Stimulated activated CD8-positive, alpha-beta memory T cell treated with anti-CD3 and anti-CD28 coated beads, Interleukin-15, amount 100 ng/mL, for 48 hours (primary cell): ENCODE measurements around the gene GJA5.

Experiments
- DNase-seq, 2 donors: peaks; one replicate each; pipeline ENCODE4 v3.0.0-alpha.2; 2020; ENCODE audit warnings: low read depth in 2 of 2

The GJA5 gene

DNA sequence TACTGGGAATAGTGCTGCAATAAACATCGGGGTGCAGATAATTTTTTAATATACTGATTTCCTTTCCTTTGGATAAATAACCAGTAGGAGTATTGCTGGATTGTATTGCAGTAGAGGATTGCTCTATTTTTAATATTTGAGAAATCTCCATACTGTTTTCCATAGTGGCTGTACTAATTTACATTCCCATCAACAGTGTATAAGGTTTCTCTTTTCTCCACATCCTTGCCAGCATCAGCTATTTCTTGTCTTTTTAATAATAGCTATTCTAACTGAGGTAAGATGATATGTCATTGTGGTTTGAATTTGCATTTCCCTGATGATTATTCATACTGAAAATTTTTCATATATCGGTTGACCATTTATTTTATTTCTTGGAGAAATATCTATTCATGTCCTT is 31.1 kb downstream of the GJA5 start:
- no peak for DNase-seq

DNA sequence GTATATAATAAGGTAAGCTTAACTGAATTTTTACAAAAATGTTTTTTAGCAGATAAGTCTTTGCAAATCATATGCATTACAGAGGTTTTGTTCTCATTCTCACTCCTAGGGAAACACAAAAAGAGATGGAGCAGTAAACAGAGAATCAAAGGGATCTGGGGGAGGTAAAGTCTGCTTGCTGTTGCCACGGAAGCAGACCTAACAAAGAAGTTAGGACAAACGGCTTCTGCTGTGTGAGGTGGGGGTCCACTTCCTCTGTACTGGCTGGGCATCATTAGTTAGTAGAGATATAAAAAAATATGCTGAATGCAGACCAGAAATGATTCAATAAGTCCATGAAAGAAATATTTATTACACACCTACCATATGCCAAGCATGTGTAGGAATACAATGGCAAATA is 34.2 kb downstream of the GJA5 start:
- DNase-seq: no peak

DNA sequence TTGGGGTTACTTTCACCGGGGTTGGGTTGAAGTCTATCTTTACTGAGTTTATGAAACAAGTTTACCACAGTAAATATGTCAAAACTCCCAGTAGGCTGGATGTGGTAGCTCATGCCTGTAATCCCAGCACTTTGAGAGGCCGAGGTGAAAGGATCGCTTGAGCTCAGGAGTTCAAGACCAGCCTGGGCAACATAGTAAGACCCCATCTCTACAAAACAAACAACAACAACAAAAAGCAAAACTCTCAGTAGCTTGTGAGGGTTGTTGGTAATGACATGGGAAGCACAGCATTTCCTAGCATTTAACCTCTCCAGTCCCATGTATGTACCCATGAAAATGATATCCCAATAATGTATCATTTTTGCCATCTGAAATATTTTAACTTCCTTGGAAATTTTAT is 34.7 kb downstream of the GJA5 start:
- no peak for DNase-seq

DNA sequence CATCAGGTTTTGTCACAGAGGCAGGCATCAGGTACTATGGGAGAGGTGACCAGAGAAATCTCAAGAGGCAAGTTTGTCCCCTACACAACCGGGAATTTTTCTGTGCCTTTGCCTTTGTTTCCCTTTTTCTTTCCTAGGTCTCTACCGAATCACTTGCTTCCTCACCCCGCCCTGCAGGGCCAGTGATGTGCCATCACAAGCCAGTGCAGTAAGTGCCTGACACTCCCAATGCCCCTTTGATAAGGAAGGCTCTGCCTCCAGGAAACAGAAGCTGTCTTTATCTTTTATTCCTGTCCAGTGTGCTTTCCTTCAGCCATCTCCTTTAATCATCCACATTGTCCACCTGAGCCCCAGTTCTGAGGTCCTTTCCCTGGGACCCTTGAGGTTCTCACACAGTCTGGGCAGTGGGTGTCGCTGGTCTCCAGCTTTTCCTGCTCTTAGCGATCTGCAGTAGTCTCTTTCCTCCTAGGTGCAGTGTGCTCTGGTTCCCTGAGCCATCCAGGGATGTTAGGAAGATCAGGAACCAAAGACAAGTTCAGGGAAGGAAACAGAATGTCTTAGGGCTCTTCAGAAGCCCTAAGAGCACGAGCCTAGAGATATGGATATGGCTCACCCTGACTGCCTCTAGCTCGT is 36.6 kb downstream of the GJA5 start:
- no peak for DNase-seq

DNA sequence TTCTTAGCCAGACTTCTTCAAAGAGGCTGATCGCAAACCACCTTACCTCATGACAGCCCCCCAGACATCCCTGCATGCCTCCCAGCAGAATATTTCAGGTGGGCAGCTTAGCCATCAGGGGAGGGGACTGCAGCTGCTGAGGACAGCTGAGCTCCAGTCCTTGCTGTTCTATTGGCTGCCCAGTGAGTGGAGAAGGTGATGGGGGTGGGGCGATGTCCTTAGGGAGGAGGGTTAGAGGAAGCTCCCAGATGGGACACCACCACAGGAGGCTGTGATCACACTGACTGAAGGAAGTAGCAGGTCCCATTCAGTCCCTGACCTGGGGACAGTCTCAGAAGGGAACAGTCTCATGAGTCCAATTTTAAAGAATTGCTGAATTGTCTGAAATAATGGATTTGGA is 38.3 kb downstream of the GJA5 start:
- no peak for DNase-seq

DNA sequence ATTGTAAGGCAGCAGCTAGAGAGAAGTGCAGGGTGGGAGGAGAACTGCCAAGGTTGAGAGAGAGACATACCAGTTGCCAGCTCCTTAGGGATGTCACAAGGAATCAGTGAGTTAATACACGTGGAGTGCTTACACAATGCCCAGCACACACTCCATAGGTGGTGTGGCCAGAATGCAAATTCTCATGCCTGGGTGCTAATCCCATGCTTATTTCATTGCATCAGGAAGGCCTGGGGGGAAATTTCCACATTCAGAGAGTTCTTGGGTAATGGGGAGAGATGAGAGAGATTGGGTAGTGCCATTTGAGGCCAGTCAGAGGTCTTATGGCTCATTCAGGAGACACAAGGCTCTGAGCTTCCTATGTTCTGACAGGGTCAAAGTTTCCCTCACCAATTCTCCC is 38.7 kb downstream of the GJA5 start:
- no peak for DNase-seq

DNA sequence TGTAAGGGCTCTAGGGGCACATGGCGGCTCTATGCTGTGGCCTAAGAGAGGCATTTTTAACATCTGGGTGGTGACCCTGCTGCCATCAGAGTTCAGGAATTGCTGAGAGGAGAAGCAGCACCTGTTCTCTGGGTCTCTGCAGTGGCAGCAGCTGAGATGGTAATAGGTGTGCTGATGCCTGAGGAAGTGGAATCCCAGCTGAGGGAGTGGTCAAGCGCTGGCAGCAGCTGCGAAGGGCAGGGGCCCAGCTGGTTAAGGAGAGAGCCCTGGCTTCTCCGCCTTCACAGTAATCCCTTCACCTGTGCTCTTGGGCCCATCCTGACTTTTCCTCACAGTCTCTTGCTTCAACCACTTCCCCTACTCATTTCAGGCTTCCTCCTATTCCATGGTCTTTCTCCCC is 39.8 kb downstream of the GJA5 start:
- no peak for DNase-seq

DNA sequence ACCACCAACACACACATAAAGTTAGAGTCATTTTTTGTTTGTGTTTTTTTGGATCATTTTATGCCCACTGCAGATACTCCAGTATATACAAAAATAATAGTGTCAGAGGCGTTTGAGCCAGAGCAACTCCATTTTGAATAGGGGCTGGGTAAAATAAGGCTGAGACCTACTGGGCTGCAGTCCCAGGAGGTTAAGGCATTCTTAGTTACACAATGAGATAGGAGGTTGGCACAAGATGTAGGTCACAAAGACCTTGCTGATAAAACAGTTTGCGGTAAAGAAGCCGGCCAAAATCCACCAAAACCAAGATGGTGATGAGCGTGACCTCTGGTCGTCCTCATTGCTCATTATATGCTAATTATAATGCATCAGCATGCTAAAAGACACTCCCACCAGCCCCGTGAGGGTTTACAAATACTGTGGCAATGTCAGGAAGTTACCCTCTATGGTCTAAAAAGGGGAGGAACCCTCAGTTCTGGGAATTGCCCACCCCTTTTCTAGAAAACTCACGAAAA is 40.6 kb downstream of the GJA5 start:
- no peak for DNase-seq

DNA sequence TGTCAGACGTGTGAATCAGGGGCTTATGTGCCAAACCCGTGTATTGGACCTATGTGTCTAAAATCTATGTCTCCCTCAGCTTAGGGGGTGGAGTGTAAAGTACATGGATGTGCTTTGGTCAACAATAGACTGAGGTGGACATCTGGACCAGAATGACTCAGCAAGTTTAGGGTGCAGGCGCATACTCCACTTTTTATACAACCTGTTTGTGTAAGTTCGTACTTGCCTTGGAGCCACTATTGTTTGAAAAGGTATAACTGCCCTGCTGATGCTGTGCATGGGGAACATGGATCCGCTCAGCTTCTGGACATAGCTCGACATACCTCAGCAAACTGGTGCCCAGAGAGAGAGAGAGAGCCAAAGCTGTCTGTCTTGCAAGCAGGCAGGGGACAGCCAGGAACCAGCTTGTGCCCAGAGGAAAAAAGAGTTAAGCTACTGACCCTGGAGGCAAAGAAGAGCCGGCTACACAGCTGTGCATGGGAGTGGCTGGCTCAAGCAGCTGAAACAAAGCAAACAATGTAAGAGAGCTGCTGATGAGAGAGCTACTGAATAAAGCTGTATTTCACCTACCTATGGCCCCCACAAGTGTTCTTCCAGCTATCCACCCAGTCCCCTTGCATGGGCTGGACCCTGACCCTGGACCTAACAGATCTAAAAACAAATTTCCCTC is 41.2 kb downstream of the GJA5 start:
- no peak for DNase-seq

DNA sequence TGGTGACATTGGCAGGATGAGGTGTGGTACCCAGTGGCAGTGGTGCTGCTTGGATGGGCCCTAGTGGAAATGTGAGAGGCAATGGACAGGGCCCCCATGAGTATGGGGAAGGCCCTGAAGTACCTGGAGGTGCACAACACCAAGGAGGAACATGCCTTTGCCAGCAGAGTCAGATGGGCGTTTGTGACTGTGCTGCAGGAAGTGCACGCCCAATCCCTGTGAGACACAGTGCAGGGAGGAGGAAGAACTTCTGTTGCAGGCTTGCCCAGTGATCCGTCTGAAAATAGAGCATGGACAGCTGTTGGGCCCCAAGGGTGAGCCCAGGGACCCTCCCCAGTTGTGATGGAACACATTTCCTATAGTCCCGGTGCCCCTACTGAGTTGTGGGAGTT is 42.7 kb downstream of the GJA5 start:
- no peak for DNase-seq

DNA sequence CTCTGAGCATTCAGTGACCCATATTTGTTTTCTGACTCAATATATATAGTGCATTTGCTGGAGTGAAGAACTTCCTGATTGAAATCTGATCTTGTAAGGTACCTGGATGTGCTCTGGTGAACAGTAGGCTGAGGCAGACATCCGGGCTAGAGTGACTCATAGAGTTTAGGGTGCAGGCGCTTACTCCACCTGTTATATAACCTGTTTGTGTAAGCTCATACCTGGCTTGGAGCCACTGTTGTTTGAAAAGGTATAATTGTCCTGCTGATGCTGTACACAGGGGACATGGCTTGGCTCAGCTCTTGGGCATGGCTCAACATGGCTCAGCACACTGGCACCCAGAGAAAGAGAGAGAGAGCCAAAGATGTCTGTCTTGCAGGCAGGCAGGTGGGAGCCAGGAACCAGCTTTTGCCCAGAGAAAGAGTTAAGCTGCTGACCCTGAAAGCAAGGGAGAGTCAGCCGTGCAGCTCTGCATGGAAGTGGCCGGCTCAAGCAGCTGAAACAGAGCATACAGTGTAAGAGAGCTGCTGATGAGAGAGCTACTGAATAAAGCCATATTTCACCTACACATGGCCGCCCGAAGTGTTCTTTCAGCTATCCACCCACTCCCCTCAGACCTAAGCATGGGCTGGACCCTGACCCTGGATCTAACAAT is 43.2 kb downstream of the GJA5 start:
- DNase-seq: no peak

DNA sequence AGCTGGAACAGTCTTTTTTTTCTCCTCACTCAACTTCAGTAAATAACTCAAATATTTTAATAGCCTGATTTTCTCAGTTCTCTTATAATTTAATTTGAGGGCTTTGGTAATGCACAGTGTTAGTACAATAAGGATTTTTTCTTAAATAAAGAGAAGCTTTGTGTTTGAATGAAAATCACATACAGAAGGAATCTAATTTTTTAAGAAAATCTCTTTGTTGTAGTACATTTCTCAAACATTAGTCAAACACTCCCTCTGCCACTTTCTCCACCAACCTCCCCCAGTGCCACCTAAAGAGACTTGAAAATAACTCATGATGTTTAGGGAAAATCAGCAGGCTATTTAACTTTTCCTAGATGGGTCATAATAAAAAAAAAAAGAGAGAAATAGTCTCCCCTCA is 47.8 kb downstream of the GJA5 start:
- DNase-seq: no peak
